ENCODE data around the gene ADAMTS19.

DNA sequence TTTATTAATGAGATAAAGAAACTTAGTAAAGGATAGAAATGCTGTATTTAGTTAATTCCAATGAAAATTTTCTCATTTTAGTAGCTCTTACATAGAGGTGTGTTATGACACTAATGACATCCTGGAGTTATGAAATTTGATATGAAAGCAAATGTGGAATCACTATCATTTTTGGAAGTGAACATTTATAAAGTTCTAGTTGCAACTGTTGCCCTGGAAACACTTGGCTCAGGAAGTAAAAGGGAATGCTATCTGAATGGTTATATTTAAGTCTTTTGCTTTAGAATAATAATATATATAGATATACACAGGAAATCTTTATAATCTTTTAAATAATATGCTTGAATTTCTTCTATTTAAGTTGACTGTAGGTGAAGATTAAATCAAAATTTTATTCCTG, 16.7 kb downstream of the ADAMTS19 start:
- TF ChIP-seq, protein P1, sequence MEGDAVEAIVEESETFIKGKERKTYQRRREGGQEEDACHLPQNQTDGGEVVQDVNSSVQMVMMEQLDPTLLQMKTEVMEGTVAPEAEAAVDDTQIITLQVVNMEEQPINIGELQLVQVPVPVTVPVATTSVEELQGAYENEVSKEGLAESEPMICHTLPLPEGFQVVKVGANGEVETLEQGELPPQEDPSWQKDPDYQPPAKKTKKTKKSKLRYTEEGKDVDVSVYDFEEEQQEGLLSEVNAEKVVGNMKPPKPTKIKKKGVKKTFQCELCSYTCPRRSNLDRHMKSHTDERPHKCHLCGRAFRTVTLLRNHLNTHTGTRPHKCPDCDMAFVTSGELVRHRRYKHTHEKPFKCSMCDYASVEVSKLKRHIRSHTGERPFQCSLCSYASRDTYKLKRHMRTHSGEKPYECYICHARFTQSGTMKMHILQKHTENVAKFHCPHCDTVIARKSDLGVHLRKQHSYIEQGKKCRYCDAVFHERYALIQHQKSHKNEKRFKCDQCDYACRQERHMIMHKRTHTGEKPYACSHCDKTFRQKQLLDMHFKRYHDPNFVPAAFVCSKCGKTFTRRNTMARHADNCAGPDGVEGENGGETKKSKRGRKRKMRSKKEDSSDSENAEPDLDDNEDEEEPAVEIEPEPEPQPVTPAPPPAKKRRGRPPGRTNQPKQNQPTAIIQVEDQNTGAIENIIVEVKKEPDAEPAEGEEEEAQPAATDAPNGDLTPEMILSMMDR (IDR thresholded peaks at IDR 0.05), result no peak
- no peak for TF ChIP-seq POLR2A (IDR thresholded peaks at IDR 0.05)

All from ovary (tissue), 3 donors.